PFSK-1 (cell line): ENCODE data around the gene ZNF652.

Source experiments
- POLR2AphosphoS5 ChIP-seq: IDR thresholded peaks from 2 replicates; pipeline ENCODE4 v1.6.1; 2012; ENCODE audit warnings: low read depth, mild to moderate bottlenecking, control low read depth, low read length, moderate library complexity
- TF ChIP-seq, protein P1 (sequence below), 2 experiments: IDR thresholded peaks; 2 replicates each; pipeline versions ENCODE4 v1.6.1 to v1.8.0; 2011 to 2012; ENCODE audit warnings: low read depth in 2 of 2, low read length in 2 of 2, control low read depth in 1 of 2, inconsistent platforms in 1 of 2, mild to moderate bottlenecking in 1 of 2, moderate library complexity in 1 of 2; ENCODE audit not compliant: insufficient read depth in 1 of 2

DNA sequence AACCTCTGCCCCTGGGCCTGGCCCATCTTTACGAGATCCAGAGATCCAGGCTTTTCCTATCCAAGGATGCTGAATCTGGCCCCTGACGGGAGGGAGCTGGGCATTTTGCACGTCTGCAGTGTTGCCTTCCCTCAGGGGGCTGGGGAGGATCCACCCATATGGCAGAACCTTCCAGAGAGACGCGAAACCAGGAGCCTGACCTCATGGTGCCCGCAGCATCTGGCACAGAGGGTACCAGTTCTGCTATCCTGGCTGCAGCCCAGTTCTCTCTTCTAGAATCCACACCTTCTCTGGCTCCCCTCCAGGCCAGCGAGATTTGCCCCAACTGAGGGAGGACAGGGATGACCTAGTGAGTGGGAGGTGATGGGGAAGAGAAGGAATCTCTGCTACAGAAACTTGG lies 20.5 kb upstream of the ZNF652 start:
- no peak for TF ChIP-seq POLR2AphosphoS5
- TF ChIP-seq, protein P1, sequence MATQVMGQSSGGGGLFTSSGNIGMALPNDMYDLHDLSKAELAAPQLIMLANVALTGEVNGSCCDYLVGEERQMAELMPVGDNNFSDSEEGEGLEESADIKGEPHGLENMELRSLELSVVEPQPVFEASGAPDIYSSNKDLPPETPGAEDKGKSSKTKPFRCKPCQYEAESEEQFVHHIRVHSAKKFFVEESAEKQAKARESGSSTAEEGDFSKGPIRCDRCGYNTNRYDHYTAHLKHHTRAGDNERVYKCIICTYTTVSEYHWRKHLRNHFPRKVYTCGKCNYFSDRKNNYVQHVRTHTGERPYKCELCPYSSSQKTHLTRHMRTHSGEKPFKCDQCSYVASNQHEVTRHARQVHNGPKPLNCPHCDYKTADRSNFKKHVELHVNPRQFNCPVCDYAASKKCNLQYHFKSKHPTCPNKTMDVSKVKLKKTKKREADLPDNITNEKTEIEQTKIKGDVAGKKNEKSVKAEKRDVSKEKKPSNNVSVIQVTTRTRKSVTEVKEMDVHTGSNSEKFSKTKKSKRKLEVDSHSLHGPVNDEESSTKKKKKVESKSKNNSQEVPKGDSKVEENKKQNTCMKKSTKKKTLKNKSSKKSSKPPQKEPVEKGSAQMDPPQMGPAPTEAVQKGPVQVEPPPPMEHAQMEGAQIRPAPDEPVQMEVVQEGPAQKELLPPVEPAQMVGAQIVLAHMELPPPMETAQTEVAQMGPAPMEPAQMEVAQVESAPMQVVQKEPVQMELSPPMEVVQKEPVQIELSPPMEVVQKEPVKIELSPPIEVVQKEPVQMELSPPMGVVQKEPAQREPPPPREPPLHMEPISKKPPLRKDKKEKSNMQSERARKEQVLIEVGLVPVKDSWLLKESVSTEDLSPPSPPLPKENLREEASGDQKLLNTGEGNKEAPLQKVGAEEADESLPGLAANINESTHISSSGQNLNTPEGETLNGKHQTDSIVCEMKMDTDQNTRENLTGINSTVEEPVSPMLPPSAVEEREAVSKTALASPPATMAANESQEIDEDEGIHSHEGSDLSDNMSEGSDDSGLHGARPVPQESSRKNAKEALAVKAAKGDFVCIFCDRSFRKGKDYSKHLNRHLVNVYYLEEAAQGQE (IDR thresholded peaks at IDR 0.05; ENCODE audit: insufficient read depth in 1 of 2, low read depth in 2 of 2, low read length in 2 of 2), result no peak
